Hepatocyte (in vitro differentiated cells): ENCODE measurements around the gene HAND1. TPM values are rescaled to one million over a fixed set of nuclear protein-coding genes. Genes with fewer than 3 reads are reported as not detected.

Experiments used
- DNase-seq: peaks from one replicate; pipeline ENCODE4 v3.0.0-alpha.2; 2016; ENCODE audit warnings: low spot score
- H2AFZ ChIP-seq: fragments of 200-600 bp; sonication (generic); 2 replicates; pipeline ENCODE4 v1.6.0; 2016; ENCODE audit warnings: antibody characterized with exemption, mild to moderate bottlenecking
- H3K27ac ChIP-seq: fragments of 200-600 bp; sonication (generic); 2 replicates; pipeline ENCODE4 v1.5.1; 2016; ENCODE audit warnings: mild to moderate bottlenecking
- H3K27me3 ChIP-seq: fragments of 200-600 bp; sonication (generic); 2 replicates; pipeline ENCODE4 v1.6.1; 2016
- H3K36me3 ChIP-seq: fragments of 200-600 bp; sonication (generic); replicated peaks from 2 replicates; pipeline ENCODE4 v1.5.1; 2016; ENCODE audit warnings: low read depth; ENCODE audit not compliant: insufficient read depth
- H3K4me1 ChIP-seq: fragments of 200-600 bp; sonication (generic); 2 replicates; pipeline ENCODE4 v1.5.1; 2016; ENCODE audit warnings: mild to moderate bottlenecking, moderate library complexity; ENCODE audit not compliant: insufficient read depth
- H3K4me2 ChIP-seq: fragments of 200-600 bp; sonication (generic); 2 replicates; pipeline ENCODE4 v1.6.0; 2016
- H3K4me3 ChIP-seq: fragments of 200-600 bp; sonication (generic); 2 replicates; pipeline ENCODE4 v1.5.1; 2016; ENCODE audit warnings: mild to moderate bottlenecking
- H3K79me2 ChIP-seq: fragments of 200-600 bp; sonication (generic); 2 replicates; pipeline ENCODE4 v1.6.0; 2017; ENCODE audit warnings: mild to moderate bottlenecking
- H3K9me2 ChIP-seq: fragments of 200-600 bp; sonication (generic); replicated peaks from 2 replicates; pipeline ENCODE4 v1.6.0; 2017; ENCODE audit warnings: mild to moderate bottlenecking; ENCODE audit not compliant: insufficient read depth
- H3K9me3 ChIP-seq: fragments of 200-600 bp; sonication (generic); 2 replicates; pipeline ENCODE4 v1.5.1; 2016; ENCODE audit warnings: low read depth, mild to moderate bottlenecking
- H4K20me1 ChIP-seq: fragments of 200-600 bp; sonication (generic); 2 replicates; pipeline ENCODE4 v1.6.0; 2016; ENCODE audit warnings: mild to moderate bottlenecking; ENCODE audit not compliant: insufficient read depth, poor library complexity, severe bottlenecking
- EZH2 ChIP-seq: fragments of 200-600 bp; sonication (generic); IDR thresholded peaks from 2 replicates; pipeline ENCODE4 v1.6.1; 2016; ENCODE audit warnings: antibody characterized with exemption, mild to moderate bottlenecking, borderline replicate concordance
- EZH2phosphoT487 ChIP-seq: fragments of 200-600 bp; sonication (generic); IDR thresholded peaks from one replicate; pipeline ENCODE4 v1.6.1; 2018; ENCODE audit warnings: antibody characterized with exemption, mild to moderate bottlenecking, low read depth, moderate library complexity; ENCODE audit not compliant: unreplicated experiment, severe bottlenecking
- WGBS: methylation state at CpG from one replicate; pipeline ENCODE4 v1.1.6; 2016; ENCODE audit warnings: low lambda C conversion rate; ENCODE audit errors: missing lambda C conversion rate; 5-methylcytosine and 5-hydroxymethylcytosine counted together
- polyA plus RNA-seq: library from polyadenylated mRNA; unstranded; fragments of >200 nt; fragmentation: Nextera tagmentation; extraction: Ambion mirVana; gene quantifications from 2 replicates; pipeline ENCODE4 v1.2.1, GENCODE V29; 2016
- total RNA-seq: library from RNA; depleted of rRNA; stranded (reverse); fragments of >200 nt; gene quantifications from 2 replicates; pipeline ENCODE4 v1.2.3, GENCODE V29; 2014
- TF ChIP-seq, protein P1 (sequence below): fragments of 200-600 bp; sonication (generic); IDR thresholded peaks from 2 replicates; pipeline ENCODE4 v1.5.1; 2016; ENCODE audit warnings: antibody characterized with exemption, mild to moderate bottlenecking; ENCODE audit not compliant: poor library complexity

Gene HAND1
- total and polyA plus RNA-seq, 2 experiments from 2014 or later, result 39.2 to 118 TPM

DNA sequence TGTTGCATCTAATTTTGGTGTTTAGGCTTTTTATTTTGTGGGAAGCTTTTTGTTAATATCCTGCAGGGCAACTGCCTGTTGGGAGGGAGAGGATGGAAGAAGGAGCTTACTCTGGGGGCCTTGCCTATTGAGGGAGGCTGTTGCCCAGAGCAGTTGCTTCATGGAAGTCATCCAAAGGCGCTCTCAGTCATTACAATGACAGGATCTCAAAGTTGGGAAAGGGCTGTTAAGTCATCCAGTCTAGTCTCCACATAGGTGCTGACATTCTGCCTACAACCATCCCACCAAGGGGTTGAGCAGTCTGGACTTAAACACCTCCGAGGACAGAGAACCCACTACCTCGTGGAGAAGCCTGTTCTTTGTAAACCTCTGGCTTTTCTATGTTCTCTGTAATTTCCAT, 19.0 kb downstream of the HAND1 start:
- Histone ChIP-seq H4K20me1 (no peaks in the 10 kb centered on the region), H3K4me1 (no peaks in the 10 kb centered on the region), H3K27me3 (no peaks in the 10 kb centered on the region), H3K9me2 (no peaks in the 10 kb centered on the region), H3K9me3 (no peaks in the 10 kb centered on the region), H3K27ac (no peak overlapping the region), H3K79me2 (no peaks in the 10 kb centered on the region), H3K36me3 (no peaks in the 10 kb centered on the region), H3K4me3 (no peak overlapping the region), H2AFZ (no peak overlapping the region), H3K4me2 (no peak overlapping the region)
- DNase-seq, result no peak
- 92% methylated on average over 3 of the region's 3 CpGs for WGBS
- TF ChIP-seq EZH2phosphoT487 (no peak), EZH2 (no peak)
- TF ChIP-seq, protein P1, sequence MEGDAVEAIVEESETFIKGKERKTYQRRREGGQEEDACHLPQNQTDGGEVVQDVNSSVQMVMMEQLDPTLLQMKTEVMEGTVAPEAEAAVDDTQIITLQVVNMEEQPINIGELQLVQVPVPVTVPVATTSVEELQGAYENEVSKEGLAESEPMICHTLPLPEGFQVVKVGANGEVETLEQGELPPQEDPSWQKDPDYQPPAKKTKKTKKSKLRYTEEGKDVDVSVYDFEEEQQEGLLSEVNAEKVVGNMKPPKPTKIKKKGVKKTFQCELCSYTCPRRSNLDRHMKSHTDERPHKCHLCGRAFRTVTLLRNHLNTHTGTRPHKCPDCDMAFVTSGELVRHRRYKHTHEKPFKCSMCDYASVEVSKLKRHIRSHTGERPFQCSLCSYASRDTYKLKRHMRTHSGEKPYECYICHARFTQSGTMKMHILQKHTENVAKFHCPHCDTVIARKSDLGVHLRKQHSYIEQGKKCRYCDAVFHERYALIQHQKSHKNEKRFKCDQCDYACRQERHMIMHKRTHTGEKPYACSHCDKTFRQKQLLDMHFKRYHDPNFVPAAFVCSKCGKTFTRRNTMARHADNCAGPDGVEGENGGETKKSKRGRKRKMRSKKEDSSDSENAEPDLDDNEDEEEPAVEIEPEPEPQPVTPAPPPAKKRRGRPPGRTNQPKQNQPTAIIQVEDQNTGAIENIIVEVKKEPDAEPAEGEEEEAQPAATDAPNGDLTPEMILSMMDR, result no peak

DNA sequence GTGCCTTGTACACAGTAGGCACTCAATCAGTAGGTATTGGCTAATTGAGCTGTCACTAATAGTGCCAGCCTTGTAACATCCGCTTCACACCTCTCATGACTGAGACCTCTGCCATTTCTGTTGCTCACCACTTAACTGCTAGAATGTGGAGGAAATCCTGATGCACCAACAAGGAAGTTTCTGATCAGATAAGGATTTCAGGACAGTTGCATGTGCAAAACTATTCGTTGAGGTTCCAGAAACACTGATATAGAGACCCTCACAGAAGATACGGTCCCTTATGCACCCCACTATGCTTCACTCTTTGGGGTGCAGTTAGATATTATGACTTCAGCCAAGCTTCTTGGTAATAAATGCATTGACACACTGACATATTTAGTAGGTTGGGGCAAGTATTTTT, 21.5 kb downstream of the HAND1 start:
- TF ChIP-seq, protein P1, result no peak
- TF ChIP-seq EZH2 (no peak), EZH2phosphoT487 (no peak)
- no peak for DNase-seq
- Histone ChIP-seq H3K4me3 (no peak overlapping the region), H2AFZ (no peak overlapping the region), H4K20me1 (no peaks in the 10 kb centered on the region), H3K9me2 (no peaks in the 10 kb centered on the region), H3K27ac (no peak overlapping the region), H3K36me3 (no peaks in the 10 kb centered on the region), H3K27me3 (no peaks in the 10 kb centered on the region), H3K79me2 (no peaks in the 10 kb centered on the region), H3K9me3 (no peaks in the 10 kb centered on the region), H3K4me1 (no peaks in the 10 kb centered on the region), H3K4me2 (no peak overlapping the region)
- 100% methylated on average over 3 of the region's 3 CpGs for WGBS

DNA sequence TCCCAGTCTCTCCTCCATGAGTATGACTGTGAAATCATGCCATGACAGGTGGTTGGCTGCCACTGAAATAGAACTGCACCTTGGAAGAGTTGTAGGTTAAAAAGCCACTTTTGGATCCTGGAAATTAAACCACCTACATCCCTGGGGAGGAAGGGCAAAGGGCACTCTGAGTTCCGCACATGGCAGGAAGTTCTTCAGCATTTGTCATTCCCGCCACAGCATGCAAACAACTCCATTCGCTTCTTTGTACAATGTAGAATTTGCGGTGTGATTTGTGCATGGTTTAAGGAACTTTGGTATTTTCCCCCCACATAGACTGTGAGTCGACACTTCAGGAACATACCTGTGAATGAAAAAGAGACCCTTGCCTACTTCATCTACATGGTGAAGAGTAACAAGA, 22.4 kb downstream of the HAND1 start:
- no peak overlapping the region for H3K4me2 ChIP-seq
- H4K20me1 ChIP-seq, result no peaks in the 10 kb centered on the region
- H3K9me3 ChIP-seq, result no peaks in the 10 kb centered on the region
- peaks cover 4% of the 10 kb centered on the region for H3K79me2 ChIP-seq
- 94% methylated on average over 5 of the region's 5 CpGs for WGBS
- H3K9me2 ChIP-seq, result no peaks in the 10 kb centered on the region
- no peak overlapping the region for H2AFZ ChIP-seq
- H3K27me3 ChIP-seq, result no peaks in the 10 kb centered on the region
- H3K4me1 ChIP-seq, result no peaks in the 10 kb centered on the region
- no peak overlapping the region for H3K27ac ChIP-seq
- no peak overlapping the region for H3K4me3 ChIP-seq
- no peak for TF ChIP-seq EZH2
- TF ChIP-seq EZH2phosphoT487, result no peak
- TF ChIP-seq, protein P1, result no peak
- H3K36me3 ChIP-seq, result no peaks in the 10 kb centered on the region
- no peak for DNase-seq

DNA sequence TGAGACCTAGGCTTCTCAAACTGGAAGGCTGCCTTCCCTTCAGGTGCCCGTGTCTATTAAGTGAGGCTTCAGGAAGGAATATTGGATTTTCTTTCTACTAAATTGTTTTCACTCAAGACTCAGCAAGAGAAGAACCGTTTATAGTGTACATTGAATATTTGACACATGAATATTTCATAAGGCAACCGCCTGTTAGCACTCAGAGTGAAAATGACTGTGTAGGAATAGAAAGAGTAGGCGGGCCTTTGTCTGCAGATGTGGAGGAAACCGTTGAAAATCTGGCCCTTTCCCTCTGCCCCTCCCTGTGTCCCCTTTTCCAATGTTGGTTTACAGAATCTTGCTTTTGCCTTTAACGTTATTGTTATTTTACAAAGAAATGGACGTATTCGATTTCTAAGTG, 26.1 kb downstream of the HAND1 start:
- no peak overlapping the region for H3K27ac ChIP-seq
- H3K4me2 ChIP-seq, result no peak overlapping the region
- H3K4me1 ChIP-seq, result peaks cover 17% of the 10 kb centered on the region
- H3K79me2 ChIP-seq, result peaks cover 39% of the 10 kb centered on the region
- H3K36me3 ChIP-seq, result no peaks in the 10 kb centered on the region
- H3K9me2 ChIP-seq, result no peaks in the 10 kb centered on the region
- H3K4me3 ChIP-seq, result no peak overlapping the region
- H3K27me3 ChIP-seq, result no peaks in the 10 kb centered on the region
- no peak for DNase-seq
- WGBS, result 94% methylated on average over 8 of the region's 8 CpGs
- TF ChIP-seq, protein P1, result no peak
- TF ChIP-seq EZH2 (no peak), EZH2phosphoT487 (no peak)
- no peaks in the 10 kb centered on the region for H3K9me3 ChIP-seq
- peaks cover 28% of the 10 kb centered on the region for H4K20me1 ChIP-seq
- no peak overlapping the region for H2AFZ ChIP-seq
